Measurements from ENCODE around the gene PBX4. TPM values are rescaled to one million over a fixed set of nuclear protein-coding genes. Genes with fewer than 3 reads are reported as not detected.

PBX4 gene
- total and polyA plus RNA-seq, 2 of the 8 experiments (the other 6 are each of a cell fraction or from before 2014, with no cell fraction given), result 3.4 to 3.8 TPM

DNA sequence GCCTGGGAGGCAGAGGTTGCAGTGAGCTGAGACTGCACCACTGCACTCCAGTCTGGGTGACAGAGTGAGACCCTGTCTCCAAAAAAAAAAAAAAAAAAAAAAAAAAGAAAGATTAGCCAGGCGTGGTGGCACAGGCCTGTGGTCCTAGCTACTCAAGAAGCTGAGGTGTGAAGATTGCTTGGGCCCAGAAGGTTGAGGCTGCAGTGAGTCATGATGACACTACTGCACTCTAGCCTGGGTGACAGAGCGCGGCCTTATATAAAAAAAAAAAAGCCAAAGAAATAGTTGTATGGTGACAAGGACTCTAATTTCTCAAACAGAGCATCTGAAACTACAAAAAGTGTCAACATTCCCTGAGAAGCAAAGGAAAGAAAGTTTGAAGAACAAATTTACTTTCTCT lies 3.4 kb downstream of the PBX4 start (continued):
- no peak for TF ChIP-seq JUN (IDR thresholded peaks at IDR 0.05; ENCODE audit: low read depth, low read length)
- no peak for TF ChIP-seq POLR2AphosphoS5 (IDR thresholded peaks at IDR 0.05; ENCODE audit: low read depth, low read length)
